HEK293T (cell line): ENCODE data around the gene STIM1.

ENCODE experiments used
- ARNT ChIP-seq: fragments of 450-650 bp; IDR thresholded peaks from 2 replicates; pipeline ENCODE4 v1.6.1; 2017; ENCODE audit warnings: mild to moderate bottlenecking
- BHLHE40 ChIP-seq: fragments of 450-650 bp; IDR thresholded peaks from 2 replicates; pipeline ENCODE4 v1.6.1; 2016; ENCODE audit warnings: mild to moderate bottlenecking, moderate library complexity, borderline replicate concordance
- NFRKB ChIP-seq: fragments of 450-650 bp; IDR thresholded peaks from 2 replicates; pipeline ENCODE4 v1.6.1; 2016; ENCODE audit warnings: mild to moderate bottlenecking, moderate library complexity

- TF ChIP-seq ARNT (no peak), NFRKB (no peak), BHLHE40 (no peak)
Observed at GRCh38 chr11:3911908-3912505, 56.5 kb downstream of the STIM1 start.
